Measurements from ENCODE around the gene STAG3.
"Not testable (repeated sequence)": the region's sequence is repeated elsewhere in the genome, so short reads cannot be mapped to it uniquely, and the experiment has no call there.

STAG3 gene

GRCh38 chr7:100212631-100213286 lies 35.0 kb downstream of the STAG3 start:
- no peak for DNase-seq
- TF ChIP-seq CTCF (IDR thresholded peaks at IDR 0.05): no peak
- peaks cover 0 to 16% of the 10 kb centered on the region in 2 donors for H3K27me3 ChIP-seq
- H3K4me1 ChIP-seq: no peaks in the 10 kb centered on the region
- intact Hi-C loops (cut with DNase I; ENCODE audit: low total_unique reads): no loop called here
- H3K4me3 ChIP-seq: no peak overlapping the region
- no peaks in the 10 kb centered on the region for H3K9me3 ChIP-seq
- no peaks in the 10 kb centered on the region for H3K36me3 ChIP-seq
- no peak overlapping the region for H3K27ac ChIP-seq

- H3K4me1 ChIP-seq: no peaks in the 10 kb centered on the region
- no peaks in the 10 kb centered on the region for H3K36me3 ChIP-seq
- intact Hi-C loops (cut with DNase I; ENCODE audit: low total_unique reads): no loop called here
- H3K27ac ChIP-seq: no peak overlapping the region
- DNase-seq: no peak
- no peak overlapping the region for H3K4me3 ChIP-seq
- no peaks in the 10 kb centered on the region for H3K9me3 ChIP-seq
- TF ChIP-seq CTCF (IDR thresholded peaks at IDR 0.05): no peak
- peaks cover 0 to 16% of the 10 kb centered on the region in 2 donors for H3K27me3 ChIP-seq
Observed at GRCh38 chr7:100213672-100214071, 36.0 kb downstream of the STAG3 start.

GRCh38 chr7:100214356-100214755 lies 36.6 kb downstream of the STAG3 start:
- H3K36me3 ChIP-seq; H3K4me1 ChIP-seq; DNase-seq; H3K9me3 ChIP-seq; H3K4me3 ChIP-seq; intact Hi-C loops (cut with DNase I; ENCODE audit: low total_unique reads); H3K27ac ChIP-seq: not testable (repeated sequence)
- peaks cover 0 to 16% of the 10 kb centered on the region in 2 donors for H3K27me3 ChIP-seq

GRCh38 chr7:100215895-100216294 lies 38.2 kb downstream of the STAG3 start:
- no peak for TF ChIP-seq CTCF (IDR thresholded peaks at IDR 0.05)
- H3K4me1 ChIP-seq: no peaks in the 10 kb centered on the region
- intact Hi-C loops (cut with DNase I; ENCODE audit: low total_unique reads): loop anchor here (5.0 kb wide), 1 partner anchor 79 kb away; no protein-coding TSS in a partner anchor

GRCh38 chr7:100217934-100218333 lies 40.2 kb downstream of the STAG3 start:
- H3K36me3 ChIP-seq: peaks cover 0 to 32% (median 17%) of the 10 kb centered on the region in 3 donors
- H3K27ac ChIP-seq, H3K4me1 ChIP-seq, H3K9me3 ChIP-seq, H3K27me3 ChIP-seq, H3K4me3 ChIP-seq: not testable (repeated sequence)
- intact Hi-C loops (cut with DNase I; ENCODE audit: low total_unique reads): loop anchor here (5.0 kb wide), 1 partner anchor 81 kb away; no protein-coding TSS in a partner anchor
- TF ChIP-seq CTCF (IDR thresholded peaks at IDR 0.05): peak; percentile 11 to 51
- DNase-seq: peak; percentile 90 to 93

More at GRCh38 chr7:100215895-100216294, 38.2 kb downstream of the STAG3 start:
- no peak for DNase-seq
- H3K27me3 ChIP-seq: peaks cover 0 to 9% of the 10 kb centered on the region in 2 donors
- H3K36me3 ChIP-seq: peaks cover 0 to 12% (median 1%) of the 10 kb centered on the region in 3 donors
- no peak overlapping the region for H3K4me3 ChIP-seq
- H3K27ac ChIP-seq: no peak overlapping the region
- no peaks in the 10 kb centered on the region for H3K9me3 ChIP-seq

- H3K4me3 ChIP-seq: no peak overlapping the region
- no peaks in the 10 kb centered on the region for H3K4me1 ChIP-seq
- intact Hi-C loops (cut with DNase I; ENCODE audit: low total_unique reads): loop anchor here (5.0 kb wide), 1 partner anchor 82 kb away; no protein-coding TSS in a partner anchor
- peaks cover 0 to 44% (median 17%) of the 10 kb centered on the region in 3 donors for H3K36me3 ChIP-seq
- no peak overlapping the region for H3K27ac ChIP-seq
- no peaks in the 10 kb centered on the region for H3K27me3 ChIP-seq
- no peaks in the 10 kb centered on the region for H3K9me3 ChIP-seq
- no peak for DNase-seq
- TF ChIP-seq CTCF (IDR thresholded peaks at IDR 0.05): no peak
Observed at GRCh38 chr7:100219271-100219737, 41.6 kb downstream of the STAG3 start.

GRCh38 chr7:100219801-100220585 lies 42.3 kb downstream of the STAG3 start, which contains the start of gene PVRIG:
Gene PVRIG (plus strand): TSS chr7:100219949. CDS start chr7:100219971, 22 bp downstream.
- H3K27me3 ChIP-seq, H3K9me3 ChIP-seq, H3K4me1 ChIP-seq, H3K27ac ChIP-seq, H3K4me3 ChIP-seq, DNase-seq: not testable (repeated sequence)
- peaks cover 0 to 50% (median 17%) of the 10 kb centered on the region in 3 donors for H3K36me3 ChIP-seq
- intact Hi-C loops (cut with DNase I; ENCODE audit: low total_unique reads): loop anchor here (5.0 kb wide), 1 partner anchor 83 kb away; no protein-coding TSS in a partner anchor

Measured in tibial artery (tissue), 4 donors.